Ishikawa (cell line): ENCODE data around the gene MPHOSPH8.

Source experiments
- CEBPB ChIP-seq: IDR thresholded peaks from 2 replicates; pipeline ENCODE4 v1.6.1; 2012
- CREB1 ChIP-seq: IDR thresholded peaks from 2 replicates; pipeline ENCODE4 v1.6.1; 2012; ENCODE audit warnings: low read depth
- EGR1 ChIP-seq: IDR thresholded peaks from 2 replicates; pipeline ENCODE4 v1.6.1; 2012
- EP300 ChIP-seq: IDR thresholded peaks from 2 replicates; pipeline ENCODE4 v1.6.1; 2012; ENCODE audit warnings: borderline replicate concordance
- FOXM1 ChIP-seq: IDR thresholded peaks from 2 replicates; pipeline ENCODE4 v1.6.1; 2012; ENCODE audit warnings: low read depth, borderline replicate concordance
- NFIC ChIP-seq: IDR thresholded peaks from 2 replicates; pipeline ENCODE4 v1.6.1; 2012
- RAD21 ChIP-seq: IDR thresholded peaks from 2 replicates; pipeline ENCODE4 v1.6.1; 2012; ENCODE audit warnings: low read depth
- REST ChIP-seq: IDR thresholded peaks from 2 replicates; pipeline ENCODE4 v1.6.1; 2012; ENCODE audit warnings: low read depth, mild to moderate bottlenecking
- TAF1 ChIP-seq: IDR thresholded peaks from 2 replicates; pipeline ENCODE4 v1.6.1; 2012; ENCODE audit warnings: low read depth, mild to moderate bottlenecking
- TCF12 ChIP-seq: IDR thresholded peaks from 2 replicates; pipeline ENCODE4 v1.6.1; 2012; ENCODE audit warnings: low read depth
- TEAD4 ChIP-seq: IDR thresholded peaks from 2 replicates; pipeline ENCODE4 v1.6.1; 2012
- YY1 ChIP-seq: IDR thresholded peaks from 2 replicates; pipeline ENCODE4 v1.6.1; 2012; ENCODE audit warnings: low read depth
- ZBTB7A ChIP-seq: IDR thresholded peaks from 2 replicates; pipeline ENCODE4 v1.6.1; 2012; ENCODE audit warnings: low read depth
- TF ChIP-seq, protein P1 (sequence below): IDR thresholded peaks from 2 replicates; pipeline ENCODE4 v1.6.1; 2012
- TF ChIP-seq, protein P2 (sequence below): IDR thresholded peaks from 2 replicates; pipeline ENCODE4 v1.6.1; 2012

The MPHOSPH8 gene

DNA sequence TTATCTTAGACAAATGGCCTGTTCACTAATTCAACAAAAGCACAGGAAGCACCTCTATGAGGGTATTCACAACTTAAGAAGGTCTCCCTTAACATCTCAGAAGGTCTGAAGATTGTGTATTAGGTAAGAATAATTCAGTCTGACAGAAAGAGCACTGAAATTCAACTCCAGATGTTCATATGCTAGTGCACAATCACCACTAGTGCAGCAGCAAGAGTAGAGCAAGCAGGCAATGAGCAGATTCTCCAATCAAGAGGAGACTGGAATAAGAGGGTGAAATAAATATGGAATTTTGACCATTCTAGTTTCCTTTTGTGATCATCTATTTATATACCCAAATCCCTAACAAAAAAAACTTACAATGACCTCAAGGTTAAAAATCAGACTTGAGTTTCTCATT, 52.0 kb downstream of the MPHOSPH8 start:
- TF ChIP-seq NFIC (no peak), CREB1 (no peak), RAD21 (no peak)
- TF ChIP-seq, protein P1, sequence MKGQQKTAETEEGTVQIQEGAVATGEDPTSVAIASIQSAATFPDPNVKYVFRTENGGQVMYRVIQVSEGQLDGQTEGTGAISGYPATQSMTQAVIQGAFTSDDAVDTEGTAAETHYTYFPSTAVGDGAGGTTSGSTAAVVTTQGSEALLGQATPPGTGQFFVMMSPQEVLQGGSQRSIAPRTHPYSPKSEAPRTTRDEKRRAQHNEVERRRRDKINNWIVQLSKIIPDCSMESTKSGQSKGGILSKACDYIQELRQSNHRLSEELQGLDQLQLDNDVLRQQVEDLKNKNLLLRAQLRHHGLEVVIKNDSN: no peak

DNA sequence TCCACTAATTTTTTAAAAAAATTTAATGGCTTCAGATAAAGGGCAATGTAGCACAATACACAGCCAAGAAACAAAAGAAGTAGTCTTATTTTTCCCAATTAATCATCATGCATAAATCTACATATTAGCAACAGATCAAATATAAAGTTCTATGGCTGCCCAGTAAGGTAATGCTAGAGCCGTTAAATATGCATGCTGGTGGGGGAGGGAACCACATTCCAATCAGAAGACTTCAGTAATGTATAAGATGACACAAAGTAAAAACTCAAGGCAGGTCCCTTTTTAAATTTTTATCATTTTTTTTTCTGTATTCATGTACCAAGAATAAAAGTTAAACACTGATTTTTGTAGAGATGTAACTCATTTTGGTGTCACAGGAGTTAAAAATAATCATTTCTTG, 62.0 kb downstream of the MPHOSPH8 start:
- TF ChIP-seq TAF1 (no peak), NFIC (no peak), CREB1 (no peak), EGR1 (no peak), FOXM1 (no peak), EP300 (no peak), CEBPB (no peak), TEAD4 (no peak), TCF12 (no peak)
- TF ChIP-seq, protein P2, sequence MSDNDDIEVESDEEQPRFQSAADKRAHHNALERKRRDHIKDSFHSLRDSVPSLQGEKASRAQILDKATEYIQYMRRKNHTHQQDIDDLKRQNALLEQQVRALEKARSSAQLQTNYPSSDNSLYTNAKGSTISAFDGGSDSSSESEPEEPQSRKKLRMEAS: no peak

DNA sequence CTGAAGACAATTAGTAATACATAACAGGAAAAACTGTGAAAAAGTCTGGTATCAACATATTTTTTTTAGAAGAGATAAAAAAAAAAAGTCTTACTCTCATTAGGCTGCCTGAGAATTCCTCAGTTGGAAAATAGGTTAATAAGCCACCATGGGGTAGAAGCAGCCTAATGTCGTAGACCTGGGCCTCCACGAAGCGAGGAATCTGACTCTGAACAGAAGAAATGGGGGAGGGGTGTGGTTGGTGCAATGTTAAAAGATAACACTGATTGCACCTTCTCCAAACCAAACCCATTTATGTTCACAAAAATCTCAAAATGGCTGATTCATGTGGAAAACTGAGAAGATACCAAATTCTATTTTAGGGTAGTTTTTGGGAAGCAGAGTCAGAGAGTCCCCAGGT, 62.4 kb downstream of the MPHOSPH8 start:
- TF ChIP-seq TAF1 (no peak), YY1 (no peak), REST (no peak), EP300 (no peak)
- TF ChIP-seq, protein P1: no peak

GRCh38 chr13:19713186-19713965, 79.9 kb downstream of the MPHOSPH8 start:
- no peak for TF ChIP-seq RAD21
- TF ChIP-seq TCF12: no peak
- TF ChIP-seq YY1: no peak
- TF ChIP-seq EGR1: no peak
- TF ChIP-seq CREB1: no peak
- TF ChIP-seq, protein P2: no peak

DNA sequence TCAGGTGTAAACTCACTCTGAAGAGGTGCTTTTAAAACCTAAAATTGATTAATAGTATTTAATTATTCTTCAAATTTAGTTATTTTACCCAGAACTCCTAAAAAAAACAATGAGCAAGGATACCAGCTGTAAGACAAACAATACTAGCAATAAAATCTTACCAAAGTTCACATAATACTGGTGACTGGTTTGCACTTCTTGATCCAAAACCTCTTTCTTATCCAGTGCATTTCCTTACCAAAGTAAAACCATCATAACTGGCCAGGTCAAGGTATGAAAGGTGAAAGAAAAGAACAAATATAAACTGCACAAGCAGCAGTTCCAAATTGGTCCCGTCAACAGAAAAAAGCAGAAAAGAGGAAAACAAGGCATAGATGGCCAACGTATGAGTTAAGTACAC, 86.6 kb downstream of the MPHOSPH8 start:
- no peak for TF ChIP-seq ZBTB7A
- TF ChIP-seq TAF1: no peak
- TF ChIP-seq YY1: no peak
- no peak for TF ChIP-seq TCF12
- no peak for TF ChIP-seq REST
- no peak for TF ChIP-seq FOXM1
- TF ChIP-seq CEBPB: no peak
- TF ChIP-seq RAD21: no peak
- no peak for TF ChIP-seq EGR1
- TF ChIP-seq TEAD4: no peak
- TF ChIP-seq, protein P2: no peak
- TF ChIP-seq NFIC: no peak
- no peak for TF ChIP-seq CREB1
- TF ChIP-seq EP300: no peak
- TF ChIP-seq, protein P1: no peak
